DND-41 (cell line): ENCODE data around the gene HCN3.

ENCODE experiments used
- CTCF ChIP-seq: IDR thresholded peaks from 2 replicates; pipeline ENCODE4 v1.5.1; 2012; ENCODE audit warnings: borderline replicate concordance, low read length, moderate library complexity, mild to moderate bottlenecking; ENCODE audit not compliant: poor library complexity, severe bottlenecking; ENCODE audit errors: extremely low read depth
- EZH2 ChIP-seq: IDR thresholded peaks from 3 replicates; pipeline ENCODE4 v1.6.1; 2012; ENCODE audit warnings: borderline replicate concordance, low read depth, mild to moderate bottlenecking, moderate library complexity, low read length, inconsistent platforms; ENCODE audit not compliant: severe bottlenecking

- TF ChIP-seq CTCF (no peak), EZH2 (no peak)
Observed at GRCh38 chr1:155309423-155310021, 32.3 kb downstream of the HCN3 start.
